Right cardiac atrium (tissue), 5 donors: ENCODE results near the gene KLRF1. TPM values are rescaled to one million over a fixed set of nuclear protein-coding genes. Genes with fewer than 3 reads are reported as not detected.
"Not testable (repeated sequence)": the region's sequence is repeated elsewhere in the genome, so short reads cannot be mapped to it uniquely, and the experiment has no call there.

Experiments
- ATAC-seq, 2 donors: fragments of 200-7000 bp; cut with Tn5 transposase; one replicate each; pipeline versions ENCODE4 v1.8.0 to v1.9.1; 2020; ENCODE audit warnings: moderate library complexity in 2 of 2, mild to moderate bottlenecking in 1 of 2
- DNase-seq, 3 donors: peaks; one replicate each; pipeline ENCODE4 v3.0.0-alpha.2; 2020
- H3K27ac ChIP-seq: one replicate; pipeline ENCODE4 v1.5.1; 2013; ENCODE audit warnings: mild to moderate bottlenecking, low read length, control low read depth, moderate library complexity
- H3K27me3 ChIP-seq: one replicate; pipeline ENCODE4 v1.6.1; 2013; ENCODE audit not compliant: control insufficient read depth, insufficient read depth
- H3K4me1 ChIP-seq: one replicate; pipeline ENCODE4 v1.6.1; 2013; ENCODE audit warnings: low read length; ENCODE audit not compliant: control insufficient read depth, insufficient read depth
- H3K4me3 ChIP-seq: one replicate; pipeline ENCODE4 v1.5.1; 2013; ENCODE audit warnings: low read length, control low read depth
- H3K9me3 ChIP-seq: one replicate; pipeline ENCODE4 v1.6.1; 2013; ENCODE audit warnings: low read length; ENCODE audit not compliant: control insufficient read depth
- WGBS: extraction: QIAGEN DNeasy Blood & Tissue Kit; methylation state at CpG from one replicate; pipeline ENCODE4 v1.1.7; 2013; 5-methylcytosine and 5-hydroxymethylcytosine counted together
- intact Hi-C, 4 donors: fragments of 100-400 bp; cut with DNase I; formaldehyde crosslinking; loops; one replicate each; pipeline versions ENCODE4 v1.11.0 to v1.14.0; 2022 to 2023
- polyA plus RNA-seq: library from polyadenylated mRNA; stranded (reverse); fragments of 200-250 nt; gene quantifications from one replicate; pipeline ENCODE4 v1.2.3, GENCODE V29; 2013
- total RNA-seq, 4 donors: library from RNA; stranded (reverse); fragmentation: NEBNext Ultra II Directional; extraction: Animal tissue kit (Norgen Biotek cat#: 25700); gene quantifications; one replicate each; pipeline ENCODE4 v1.2.1, GENCODE V29; 2021
- donor health status: healthy with polysubstance abuse.
- donor health status: DM: no; HTN: yes; CAD: no.
- donor health status: DM: no; HTN: no; CAD: no.
- donor health status: DM: no; HTN: yes; CAD: no; lungs with severe emphysema.
- donor health status: DM: yes; HTN: yes; CAD: no.

The KLRF1 gene
- total and polyA plus RNA-seq, 5 donors, result 0.28 to 1.6 (median 0.56) TPM

DNA sequence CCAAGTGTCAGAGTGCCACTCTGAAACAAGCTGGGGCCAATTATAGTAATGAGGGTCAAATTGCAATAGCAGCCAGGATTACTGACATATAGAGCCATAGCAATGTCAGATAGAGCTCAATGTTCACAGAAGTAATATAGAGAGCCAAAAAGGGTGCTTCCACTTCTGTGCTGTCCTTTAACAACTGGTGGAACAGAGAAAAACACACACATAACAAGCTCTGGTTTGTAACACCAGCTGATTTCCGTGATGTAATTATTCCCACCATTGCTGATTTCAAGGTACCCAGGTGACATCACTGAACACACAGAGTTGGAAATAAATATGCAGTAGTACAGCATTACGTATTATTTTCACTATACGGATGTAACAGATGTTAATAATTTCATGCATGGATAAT is 44.9 kb downstream of the KLRF1 start:
- Histone ChIP-seq H3K9me3 (no peaks in the 10 kb centered on the region), H3K4me3 (no peak overlapping the region), H3K27me3 (no peaks in the 10 kb centered on the region), H3K4me1 (no peaks in the 10 kb centered on the region), H3K27ac (no peak overlapping the region)
- ATAC-seq (no peak), DNase-seq (no peak)
- WGBS, result 75% methylated on average over 3 of the region's 3 CpGs
- intact Hi-C loops, result no loop called here

DNA sequence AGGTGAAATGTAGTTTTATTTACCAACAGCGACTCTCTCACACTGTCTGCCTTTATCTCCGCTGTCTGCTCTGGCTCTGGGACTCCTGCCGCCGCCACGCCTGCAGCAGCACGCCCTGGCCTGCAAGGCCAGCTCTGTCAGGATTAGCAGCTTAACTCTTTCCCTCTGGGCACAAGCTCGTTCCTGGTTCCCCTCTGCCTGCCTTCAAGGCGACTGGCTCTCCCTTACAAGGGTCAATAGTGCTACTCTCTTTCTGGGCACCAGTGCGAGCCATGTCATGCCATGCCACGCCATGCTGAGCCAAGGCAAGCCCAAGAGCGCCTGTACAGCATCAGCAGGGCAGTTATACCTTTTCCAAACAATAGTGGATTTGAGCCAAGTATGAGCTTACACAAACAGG is 45.5 kb downstream of the KLRF1 start:
- ATAC-seq (peak; percentile 40 to 74), DNase-seq (peak in 2 of 3 donors; percentile 46 to 66)
- H3K4me1 ChIP-seq, result no peaks in the 10 kb centered on the region
- intact Hi-C loops, result no loop called here
- WGBS, result 61% methylated on average over 11 of the region's 11 CpGs
- no peak overlapping the region for H3K27ac ChIP-seq
- no peaks in the 10 kb centered on the region for H3K9me3 ChIP-seq
- H3K27me3 ChIP-seq, result no peaks in the 10 kb centered on the region
- H3K4me3 ChIP-seq, result no peak overlapping the region

DNA sequence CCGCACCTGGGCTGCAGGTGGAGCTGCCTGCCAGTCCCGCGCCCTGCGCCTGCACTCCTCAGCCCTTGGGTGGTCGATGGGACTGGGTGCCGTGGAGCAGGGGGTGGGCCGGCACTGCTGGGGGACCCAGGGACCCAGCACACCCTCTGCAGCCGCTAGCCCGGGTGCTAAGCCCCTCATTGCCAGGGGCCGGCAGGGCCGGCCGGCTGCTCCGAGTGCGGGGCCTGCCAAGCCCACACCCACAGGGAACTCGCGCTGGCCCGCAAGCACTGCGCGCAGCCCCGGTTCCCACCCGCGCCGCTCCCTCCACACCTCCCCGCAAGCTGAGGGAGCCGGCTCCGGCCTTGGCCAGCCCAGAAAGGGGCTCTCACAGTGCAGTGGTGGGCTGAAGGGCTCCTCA is 48.8 kb downstream of the KLRF1 start:
- DNase-seq, result peak in 1 of 3 donors; percentile 39
- H3K4me1 ChIP-seq, H3K4me3 ChIP-seq, H3K9me3 ChIP-seq, ATAC-seq, intact Hi-C loops, H3K27ac ChIP-seq, H3K27me3 ChIP-seq: not testable (repeated sequence)
- 95% methylated on average over 26 of the region's 26 CpGs for WGBS

DNA sequence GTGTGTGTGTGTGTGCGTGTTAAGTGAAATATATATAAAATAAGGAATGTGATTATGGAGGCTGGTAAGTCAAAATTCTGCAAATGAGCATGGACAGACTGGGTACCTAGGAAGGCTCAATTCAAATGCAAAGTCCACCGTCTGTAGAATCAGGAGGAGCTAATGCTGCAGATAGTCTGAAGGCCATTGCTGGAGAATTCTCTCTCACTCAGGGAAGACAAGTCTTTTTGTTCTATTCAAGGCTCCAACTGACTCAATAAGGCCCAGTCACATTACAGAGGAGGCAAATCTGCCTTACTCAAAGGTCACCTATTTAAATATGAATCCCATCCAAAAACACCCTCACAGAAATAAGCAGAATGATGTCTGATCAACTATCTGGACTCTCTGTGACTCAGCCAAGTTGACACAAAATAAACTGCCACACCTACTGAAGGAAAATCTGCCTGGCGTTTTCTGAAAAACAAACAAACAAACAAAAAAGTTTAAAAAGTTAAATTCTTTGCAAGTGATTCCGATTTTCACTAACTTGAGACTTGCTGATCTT is 53.3 kb downstream of the KLRF1 start:
- WGBS, result 85% methylated on average over 4 of the region's 4 CpGs
- no peak overlapping the region for H3K4me3 ChIP-seq
- ATAC-seq, result no peak

DNA sequence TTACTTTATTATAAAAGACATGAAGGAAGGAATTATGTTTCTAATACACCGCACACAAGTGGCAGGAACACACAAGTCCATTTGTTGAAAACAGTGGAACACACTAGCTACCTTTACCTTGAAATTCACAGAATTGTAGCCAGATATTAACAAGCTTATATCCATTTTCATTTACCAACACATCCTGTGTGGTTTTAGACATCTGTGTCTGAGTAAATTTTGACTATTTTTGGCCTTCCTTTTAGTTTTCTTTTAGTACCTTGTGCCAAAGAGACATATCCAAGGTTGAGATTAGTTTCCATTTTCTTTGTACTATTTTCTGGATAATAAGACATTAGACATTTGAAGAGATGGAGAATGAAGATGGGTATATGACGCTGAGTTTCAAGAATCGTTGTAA is 54.0 kb downstream of the KLRF1 start, which contains the start of gene KLRF2:
TSS of gene KLRF2 (plus strand) at position 244 of the 400 bp plus-strand sequence. CDS start at position 351, 107 bp downstream.
- ATAC-seq (no peak), DNase-seq (no peak)
- Histone ChIP-seq H3K4me3 (no peak within 1 kb of the TSS), H3K27ac (no peak within 1 kb of the TSS), H3K27me3 (no peaks in the 10 kb centered on the region), H3K9me3 (no peaks in the 10 kb centered on the region), H3K4me1 (no peaks in the 10 kb centered on the region)
- WGBS, result 97% methylated on average over 3 of the region's 3 CpGs
- intact Hi-C loops, result no loop called here

More for the DNA sequence above, 53.3 kb downstream of the KLRF1 start:
- no peak for DNase-seq
- no peaks in the 10 kb centered on the region for H3K9me3 ChIP-seq
- H3K27me3 ChIP-seq, result no peaks in the 10 kb centered on the region
- no peaks in the 10 kb centered on the region for H3K4me1 ChIP-seq
- intact Hi-C loops, result no loop called here
- H3K27ac ChIP-seq, result no peak overlapping the region

DNA sequence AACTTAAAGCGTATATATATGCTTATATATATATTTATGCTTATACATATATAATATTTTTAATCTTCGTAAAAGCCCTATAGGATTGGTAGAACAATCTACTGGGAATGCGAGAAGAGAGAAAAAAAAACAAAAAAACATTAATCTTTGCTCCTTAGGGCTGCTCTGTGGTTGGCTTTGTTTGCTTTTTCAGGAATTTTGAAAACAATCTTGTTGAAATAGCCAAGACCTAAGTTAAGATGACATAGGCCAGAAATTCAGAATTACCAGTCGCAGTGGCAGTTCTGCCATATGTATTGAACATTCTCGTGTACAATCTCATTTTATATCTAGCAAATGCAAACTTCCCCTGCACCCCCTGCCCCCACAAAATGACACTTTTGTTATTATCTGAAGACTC is 54.7 kb downstream of the KLRF1 start:
- H3K4me1 ChIP-seq, result no peaks in the 10 kb centered on the region
- 94% methylated on average over 5 of the region's 5 CpGs for WGBS
- no peak for DNase-seq
- no peak overlapping the region for H3K4me3 ChIP-seq
- no peaks in the 10 kb centered on the region for H3K9me3 ChIP-seq
- H3K27ac ChIP-seq, result no peak overlapping the region
- ATAC-seq, result no peak
- H3K27me3 ChIP-seq, result no peaks in the 10 kb centered on the region
- intact Hi-C loops, result no loop called here

DNA sequence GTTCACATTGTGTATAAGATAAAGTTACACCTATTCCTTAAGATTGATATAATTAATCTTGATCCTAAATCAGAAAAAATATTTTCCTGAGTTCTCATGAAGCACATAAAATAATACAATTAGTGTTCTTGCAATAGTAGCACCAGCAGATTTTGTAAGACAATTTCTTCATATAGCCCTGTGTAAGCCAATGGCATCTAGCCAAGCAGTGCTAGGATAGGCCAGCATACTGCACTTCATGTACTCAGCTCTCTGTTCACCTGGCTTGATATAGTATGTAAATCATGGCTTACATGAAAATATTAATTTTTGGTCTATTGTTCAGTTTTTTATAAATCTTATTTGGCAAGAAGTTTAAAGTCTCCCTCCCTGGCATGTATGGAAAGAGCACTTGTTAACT is 55.9 kb downstream of the KLRF1 start:
- no peaks in the 10 kb centered on the region for H3K27me3 ChIP-seq
- H3K9me3 ChIP-seq, result no peaks in the 10 kb centered on the region
- no peaks in the 10 kb centered on the region for H3K4me1 ChIP-seq
- ATAC-seq, result no peak
- intact Hi-C loops, result no loop called here
- no peak for DNase-seq
- H3K4me3 ChIP-seq, result no peak overlapping the region
- H3K27ac ChIP-seq, result no peak overlapping the region

DNA sequence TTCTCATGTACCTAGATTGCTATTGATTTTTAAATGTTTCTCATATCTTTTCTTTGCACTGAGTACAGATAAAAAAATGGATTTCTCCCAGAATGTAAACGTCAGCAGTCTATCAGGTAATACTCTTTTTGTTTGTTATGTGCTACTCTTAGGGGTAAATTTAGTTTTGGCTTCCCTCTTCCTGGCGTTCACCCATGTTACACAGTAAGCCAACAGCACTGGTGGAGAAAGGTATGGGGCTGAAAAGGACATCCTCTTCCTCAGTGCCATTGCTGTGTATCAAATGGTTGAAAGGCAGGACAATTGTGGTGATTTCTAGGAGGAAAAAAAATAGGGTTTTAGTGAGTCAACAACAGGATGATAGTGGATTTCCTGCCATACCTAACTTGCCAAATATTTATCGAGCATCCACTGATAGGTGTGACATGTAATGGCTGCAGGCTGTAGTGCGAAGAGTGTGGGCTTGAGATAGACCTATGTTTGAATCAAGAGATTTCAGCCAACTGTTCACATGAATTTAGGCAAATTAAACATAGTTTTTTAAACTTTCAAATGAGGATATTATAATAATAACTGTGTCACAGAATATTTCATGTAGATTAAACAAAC is 61.5 kb downstream of the KLRF1 start:
- no peak for ATAC-seq
- 54% methylated on average over 4 of the region's 4 CpGs for WGBS
- intact Hi-C loops, result no loop called here
- no peaks in the 10 kb centered on the region for H3K9me3 ChIP-seq
- no peak for DNase-seq
- no peaks in the 10 kb centered on the region for H3K27me3 ChIP-seq
- H3K4me1 ChIP-seq, result no peaks in the 10 kb centered on the region
- no peak overlapping the region for H3K4me3 ChIP-seq
- no peak overlapping the region for H3K27ac ChIP-seq

Other genes starting within 250 kb of the KLRF1 start
- gene KLRB1, start 219.6 kb upstream of the KLRF1 start, total RNA-seq, result under 1 TPM in 3 of 4 donors, not detected in 1; 0.37 to 0.46 (median 0.38) TPM
- 0.18 TPM for gene KLRB1, start 219.6 kb upstream of the KLRF1 start, polyA plus RNA-seq
- gene CLEC2D, start 157.8 kb upstream of the KLRF1 start, total RNA-seq, result 10 to 100 TPM in 3 of 4 donors, 1 to 10 TPM in 1; 9.6 to 17.8 (median 12.9) TPM
- gene CLEC2D, start 157.8 kb upstream of the KLRF1 start, polyA plus RNA-seq, result 3.1 TPM
- 1 to 10 TPM in 1 of 4 donors, under 1 TPM in 1, not detected in 2; 0.60 to 1.2 TPM for gene CLECL1, start 94.4 kb upstream of the KLRF1 start, total RNA-seq
- 0.14 TPM for gene CLECL1, start 94.4 kb upstream of the KLRF1 start, polyA plus RNA-seq
- gene CD69, start 66.6 kb upstream of the KLRF1 start, total RNA-seq, result 1 to 10 TPM in 3 of 4 donors, under 1 TPM in 1; 0.48 to 1.9 (median 1.5) TPM
- 0.68 TPM for gene CD69, start 66.6 kb upstream of the KLRF1 start, polyA plus RNA-seq
- gene CLEC2B, start 41.9 kb downstream of the KLRF1 start, total RNA-seq, result 1 to 10 TPM; 3.7 to 7.2 (median 5.1) TPM
- gene CLEC2B, start 41.9 kb downstream of the KLRF1 start, polyA plus RNA-seq, result 5.0 TPM
- not detected for gene KLRF2, start 54.0 kb downstream of the KLRF1 start, total RNA-seq
- gene KLRF2, start 54.0 kb downstream of the KLRF1 start, polyA plus RNA-seq, result not detected
- gene CLEC2A, start 104.9 kb downstream of the KLRF1 start, total RNA-seq, result not detected
- not detected for gene CLEC2A, start 104.9 kb downstream of the KLRF1 start, polyA plus RNA-seq
- gene CLEC12A, start 143.9 kb downstream of the KLRF1 start, total RNA-seq, result 10 to 100 TPM in 1 of 4 donors, 1 to 10 TPM in 3; 1.4 to 15.9 (median 2.3) TPM
- gene CLEC12A, start 143.9 kb downstream of the KLRF1 start, polyA plus RNA-seq, result 0.38 TPM
- gene CLEC1B, start 171.6 kb downstream of the KLRF1 start, total RNA-seq, result not detected
- gene CLEC1B, start 171.6 kb downstream of the KLRF1 start, polyA plus RNA-seq, result not detected
- gene CLEC12B, start 183.1 kb downstream of the KLRF1 start, total RNA-seq, result under 1 TPM in 1 of 4 donors, not detected in 3; 0.44 TPM
- gene CLEC12B, start 183.1 kb downstream of the KLRF1 start, polyA plus RNA-seq, result not detected
- under 1 TPM in 1 of 4 donors, not detected in 3; 0.26 TPM for gene CLEC9A, start 203.2 kb downstream of the KLRF1 start, total RNA-seq
- not detected for gene CLEC9A, start 203.2 kb downstream of the KLRF1 start, polyA plus RNA-seq